Uterus (tissue), 4 donors: ENCODE results near the gene NCAPD2. TPM values are rescaled to one million over a fixed set of nuclear protein-coding genes. Genes with fewer than 3 reads are reported as not detected.

Experiments
- DNase-seq, 2 donors: peaks; one replicate each; pipeline ENCODE4 v3.0.0-alpha.2; 2019 to 2020
- H3K27ac ChIP-seq, 2 donors: fragments of 200-600 bp; sonication (generic); 1 replicate in 1 of 2; 2 replicates in 1 of 2; pipeline ENCODE4 v1.5.1; 2016 to 2018
- H3K27me3 ChIP-seq, 2 donors: fragments of 200-600 bp; sonication (generic); one replicate each; pipeline ENCODE4 v1.5.1; 2018 to 2019; ENCODE audit warnings: control low read depth in 1 of 2
- H3K36me3 ChIP-seq, 2 donors: fragments of 200-600 bp; sonication (generic); one replicate each; pipeline ENCODE4 v1.5.1; 2019; ENCODE audit warnings: control low read depth in 1 of 2
- H3K4me1 ChIP-seq, 2 donors: fragments of 200-600 bp; sonication (generic); one replicate each; pipeline ENCODE4 v1.5.1; 2018 to 2019; ENCODE audit warnings: control low read depth in 1 of 2
- H3K4me3 ChIP-seq, 2 donors: fragments of 200-600 bp; sonication (generic); 1 replicate in 1 of 2; 2 replicates in 1 of 2; pipeline ENCODE4 v1.5.1; 2018 to 2019; ENCODE audit warnings: mild to moderate bottlenecking in 1 of 2
- H3K9me3 ChIP-seq, 2 donors: fragments of 200-600 bp; sonication (generic); one replicate each; pipeline ENCODE4 v1.5.1; 2019; ENCODE audit warnings: control low read depth in 1 of 2
- POLR2A ChIP-seq, 2 donors: fragments of 450-650 bp; IDR thresholded peaks; one replicate each; pipeline ENCODE4 v1.6.1; 2016; ENCODE audit warnings: antibody characterized with exemption in 2 of 2, mild to moderate bottlenecking in 1 of 2, moderate library complexity in 1 of 2
- intact Hi-C: fragments of 100-400 bp; cut with DNase I; formaldehyde crosslinking; loops from one replicate; pipeline ENCODE4 v1.15.1; 2023; ENCODE audit warnings: low total_unique reads
- total RNA-seq, 4 donors: library from RNA; depleted of rRNA in 3 of 4; stranded (reverse); fragments of >200 nt in 3 of 4; gene quantifications; one replicate each; pipeline versions ENCODE4 v1.1.0 to v1.2.4, GENCODE V29; 2014 to 2023
- TF ChIP-seq, protein P1 (sequence below), 4 experiments: fragments of 200-600 bp in 2 of 4; fragments of 450-650 bp in 2 of 4; sonication (generic) in 2 of 4; IDR thresholded peaks; one replicate each; pipeline ENCODE4 v1.5.1; 2016 to 2019; ENCODE audit warnings: antibody characterized with exemption in 4 of 4, mild to moderate bottlenecking in 2 of 4, moderate library complexity in 1 of 4
- donor health status: DM: yes; HTN: yes; CAD: no.

Gene NCAPD2
- total RNA-seq, 4 donors from 2014 or later, result 2.8 to 145 (median 19.3) TPM

DNA sequence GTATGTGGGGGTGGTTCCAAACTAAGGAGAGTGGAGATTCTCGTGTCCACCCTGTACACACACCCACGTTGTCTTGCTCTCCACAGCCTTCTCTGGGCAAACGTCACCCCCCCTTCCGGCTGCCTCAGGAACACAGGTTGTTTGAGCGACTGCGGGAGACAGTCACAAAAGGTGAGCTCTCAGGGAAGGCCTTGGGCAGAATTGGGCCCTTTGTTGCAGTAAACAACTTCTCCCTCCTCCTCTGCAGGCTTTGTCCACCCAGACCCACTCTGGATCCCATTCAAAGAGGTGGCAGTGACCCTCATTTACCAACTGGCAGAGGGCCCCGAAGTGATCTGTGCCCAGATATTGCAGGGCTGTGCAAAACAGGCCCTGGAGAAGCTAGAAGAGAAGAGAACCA lies 32.3 kb downstream of the NCAPD2 start:
- Histone ChIP-seq H3K4me1 (no peaks in the 10 kb centered on the region), H3K27me3 (no peaks in the 10 kb centered on the region), H3K9me3 (no peaks in the 10 kb centered on the region), H3K36me3 (no peaks in the 10 kb centered on the region), H3K27ac (no peak overlapping the region), H3K4me3 (no peak overlapping the region)
- intact Hi-C loops, result no loop called here
- no peak for TF ChIP-seq POLR2A (IDR thresholded peaks at IDR 0.05)
- TF ChIP-seq, protein P1, sequence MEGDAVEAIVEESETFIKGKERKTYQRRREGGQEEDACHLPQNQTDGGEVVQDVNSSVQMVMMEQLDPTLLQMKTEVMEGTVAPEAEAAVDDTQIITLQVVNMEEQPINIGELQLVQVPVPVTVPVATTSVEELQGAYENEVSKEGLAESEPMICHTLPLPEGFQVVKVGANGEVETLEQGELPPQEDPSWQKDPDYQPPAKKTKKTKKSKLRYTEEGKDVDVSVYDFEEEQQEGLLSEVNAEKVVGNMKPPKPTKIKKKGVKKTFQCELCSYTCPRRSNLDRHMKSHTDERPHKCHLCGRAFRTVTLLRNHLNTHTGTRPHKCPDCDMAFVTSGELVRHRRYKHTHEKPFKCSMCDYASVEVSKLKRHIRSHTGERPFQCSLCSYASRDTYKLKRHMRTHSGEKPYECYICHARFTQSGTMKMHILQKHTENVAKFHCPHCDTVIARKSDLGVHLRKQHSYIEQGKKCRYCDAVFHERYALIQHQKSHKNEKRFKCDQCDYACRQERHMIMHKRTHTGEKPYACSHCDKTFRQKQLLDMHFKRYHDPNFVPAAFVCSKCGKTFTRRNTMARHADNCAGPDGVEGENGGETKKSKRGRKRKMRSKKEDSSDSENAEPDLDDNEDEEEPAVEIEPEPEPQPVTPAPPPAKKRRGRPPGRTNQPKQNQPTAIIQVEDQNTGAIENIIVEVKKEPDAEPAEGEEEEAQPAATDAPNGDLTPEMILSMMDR (IDR thresholded peaks at IDR 0.05), result no peak
- DNase-seq, result no peak

DNA sequence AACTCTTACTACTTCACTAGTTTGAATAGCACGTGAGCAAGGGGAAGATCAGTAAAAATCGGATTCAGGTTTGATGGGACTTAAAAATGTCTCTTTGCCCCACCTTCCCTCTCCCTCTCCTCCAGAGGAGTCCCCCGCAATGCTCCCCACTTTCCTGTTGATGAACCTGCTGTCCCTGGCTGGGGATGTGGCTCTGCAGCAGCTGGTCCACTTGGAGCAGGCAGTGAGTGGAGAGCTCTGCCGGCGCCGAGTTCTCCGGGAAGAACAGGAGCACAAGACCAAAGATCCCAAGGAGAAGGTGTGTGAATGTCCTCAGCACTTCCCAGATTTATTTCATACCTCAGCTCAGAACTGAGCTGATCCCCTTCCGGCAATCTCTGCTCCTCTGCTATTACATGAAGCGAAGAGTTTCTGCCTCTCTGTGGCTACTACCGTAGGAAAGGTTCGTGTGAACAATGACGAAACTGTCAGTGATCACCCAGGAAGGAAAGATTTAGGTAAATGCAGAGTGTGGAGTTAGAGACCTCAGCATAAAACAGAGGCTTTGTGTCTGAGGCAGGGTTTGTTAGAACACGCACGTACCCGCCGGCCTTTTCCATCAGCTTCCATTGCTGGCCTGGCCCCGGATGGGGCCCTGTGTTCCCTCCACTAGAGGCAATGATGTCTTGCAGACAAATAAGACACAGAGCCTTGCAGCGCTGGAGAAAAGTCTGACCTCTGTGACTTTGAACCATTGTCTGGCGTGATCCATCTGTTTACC lies 33.0 kb downstream of the NCAPD2 start:
- no peak overlapping the region for H3K4me3 ChIP-seq
- H3K27ac ChIP-seq, result no peak overlapping the region
- H3K27me3 ChIP-seq, result no peaks in the 10 kb centered on the region
- intact Hi-C loops, result no loop called here
- no peaks in the 10 kb centered on the region for H3K36me3 ChIP-seq
- DNase-seq, result no peak
- no peak for TF ChIP-seq POLR2A (IDR thresholded peaks at IDR 0.05)
- TF ChIP-seq, protein P1 (IDR thresholded peaks at IDR 0.05), result no peak
- no peaks in the 10 kb centered on the region for H3K9me3 ChIP-seq
- H3K4me1 ChIP-seq, result no peaks in the 10 kb centered on the region

DNA sequence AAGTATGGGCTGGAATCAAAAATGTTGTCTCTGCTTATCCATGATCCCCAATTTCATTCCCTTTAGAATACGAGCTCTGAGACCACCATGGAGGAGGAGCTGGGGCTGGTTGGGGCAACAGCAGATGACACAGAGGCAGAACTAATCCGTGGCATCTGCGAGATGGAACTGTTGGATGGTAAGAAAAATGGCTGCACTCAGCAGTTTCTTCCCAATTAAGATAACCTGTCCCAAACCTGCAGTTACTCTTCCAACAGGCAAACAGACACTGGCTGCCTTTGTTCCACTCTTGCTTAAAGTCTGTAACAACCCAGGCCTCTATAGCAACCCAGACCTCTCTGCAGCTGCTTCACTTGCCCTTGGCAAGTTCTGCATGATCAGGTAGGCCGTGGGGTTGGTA lies 33.8 kb downstream of the NCAPD2 start:
- no peaks in the 10 kb centered on the region for H3K27me3 ChIP-seq
- peaks cover 0 to 3% of the 10 kb centered on the region in 2 donors for H3K4me1 ChIP-seq
- no peak overlapping the region for H3K27ac ChIP-seq
- intact Hi-C loops, result no loop called here
- no peaks in the 10 kb centered on the region for H3K9me3 ChIP-seq
- no peak for DNase-seq
- no peaks in the 10 kb centered on the region for H3K36me3 ChIP-seq
- no peak overlapping the region for H3K4me3 ChIP-seq
- TF ChIP-seq POLR2A (IDR thresholded peaks at IDR 0.05), result no peak
- TF ChIP-seq, protein P1 (IDR thresholded peaks at IDR 0.05), result no peak

DNA sequence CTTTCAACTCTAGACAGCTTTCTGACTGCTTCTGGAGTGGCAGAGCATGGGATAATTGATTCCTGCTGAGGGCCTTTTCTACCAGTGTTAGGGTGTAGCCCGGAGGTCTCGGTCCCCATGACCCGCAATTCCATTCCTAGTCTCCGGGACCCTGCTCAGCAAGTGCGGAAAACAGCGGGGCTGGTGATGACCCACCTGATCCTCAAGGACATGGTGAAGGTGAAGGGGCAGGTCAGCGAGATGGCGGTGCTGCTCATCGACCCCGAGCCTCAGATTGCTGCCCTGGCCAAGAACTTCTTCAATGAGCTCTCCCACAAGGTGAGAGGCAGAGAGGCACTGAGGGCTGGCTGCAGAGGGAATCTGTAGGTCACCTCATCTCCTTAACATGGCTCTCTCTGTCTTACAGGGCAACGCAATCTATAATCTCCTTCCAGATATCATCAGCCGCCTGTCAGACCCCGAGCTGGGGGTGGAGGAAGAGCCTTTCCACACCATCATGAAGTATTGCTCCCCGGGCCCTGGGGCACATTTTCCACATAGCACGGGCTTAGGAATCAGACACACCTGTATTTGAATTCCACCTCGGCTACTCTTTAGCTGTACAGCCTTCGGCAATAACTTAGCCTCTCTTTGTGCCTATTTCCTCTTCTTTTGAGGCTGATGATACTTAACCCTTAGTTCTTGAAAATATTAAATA lies 34.8 kb downstream of the NCAPD2 start:
- Histone ChIP-seq H3K27ac (no peak overlapping the region), H3K4me3 (no peak overlapping the region), H3K4me1 (peaks cover 0 to 9% of the 10 kb centered on the region in 2 donors), H3K27me3 (no peaks in the 10 kb centered on the region), H3K36me3 (no peaks in the 10 kb centered on the region), H3K9me3 (no peaks in the 10 kb centered on the region)
- DNase-seq, result no peak
- intact Hi-C loops, result no loop called here
- TF ChIP-seq, protein P1 (IDR thresholded peaks at IDR 0.05), result no peak
- no peak for TF ChIP-seq POLR2A (IDR thresholded peaks at IDR 0.05)

DNA sequence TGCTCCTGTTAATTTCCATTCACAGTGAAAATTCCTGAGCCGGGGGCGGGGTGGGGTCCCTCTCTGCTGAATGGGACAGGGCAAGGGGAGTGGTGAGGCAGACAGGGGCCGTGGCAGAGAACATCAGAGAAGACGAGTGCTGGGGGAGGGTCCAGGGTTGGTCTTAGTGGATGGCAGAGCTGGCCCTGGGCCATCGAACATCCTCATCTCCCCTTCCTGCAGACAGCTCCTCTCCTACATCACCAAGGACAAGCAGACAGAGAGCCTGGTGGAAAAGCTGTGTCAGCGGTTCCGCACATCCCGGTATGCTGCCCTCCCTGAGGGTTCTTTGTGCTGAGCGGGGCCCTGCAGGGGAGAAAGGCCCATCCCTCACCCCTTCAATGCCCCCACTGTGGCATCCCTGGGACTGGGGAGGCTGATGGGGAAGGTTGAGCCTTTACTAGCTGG lies 35.4 kb downstream of the NCAPD2 start:
- Histone ChIP-seq H3K9me3 (no peaks in the 10 kb centered on the region), H3K36me3 (no peaks in the 10 kb centered on the region)

More for the DNA sequence above, 35.4 kb downstream of the NCAPD2 start:
- TF ChIP-seq POLR2A (IDR thresholded peaks at IDR 0.05), result no peak
- TF ChIP-seq, protein P1 (IDR thresholded peaks at IDR 0.05), result no peak
- H3K4me1 ChIP-seq, result peaks cover 0 to 9% of the 10 kb centered on the region in 2 donors
- H3K27ac ChIP-seq, result no peak overlapping the region
- no peak overlapping the region for H3K4me3 ChIP-seq
- intact Hi-C loops, result no loop called here
- no peak for DNase-seq
- no peaks in the 10 kb centered on the region for H3K27me3 ChIP-seq
